ENCODE measurements around the gene RECK.

- TF ChIP-seq CTCF (IDR thresholded peaks at IDR 0.05) (peak; percentile 39 to 89 (median 80)), POLR2A (IDR thresholded peaks at IDR 0.05) (no peak)
Observed at GRCh38 chr9:36102742-36103495, 66.2 kb downstream of the RECK start.
